ENCODE measurements around the gene HCN1. TPM values are rescaled to one million over a fixed set of nuclear protein-coding genes. Genes with fewer than 3 reads are reported as not detected.

HCN1 gene
- total RNA-seq, 2 donors from 2014 or later = 0.52 to 3.0 TPM

DNA sequence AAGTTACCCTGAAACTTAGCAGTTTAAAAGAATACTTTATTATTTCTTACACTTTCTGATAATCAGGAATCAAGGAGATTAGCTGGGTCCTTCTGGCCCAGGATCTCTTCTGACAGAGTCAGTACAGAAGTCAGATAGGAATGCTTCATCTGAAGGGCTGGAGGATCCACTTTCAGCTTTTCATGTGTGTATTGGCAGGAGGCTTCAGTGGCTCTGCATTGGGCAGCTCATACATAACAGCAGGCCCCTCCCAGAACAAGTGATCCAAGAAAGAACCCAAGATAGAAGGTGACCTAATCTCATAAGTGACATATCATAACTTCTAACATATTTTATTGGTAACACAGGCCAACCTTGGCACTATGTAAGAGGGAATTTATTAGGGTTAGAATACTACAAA lies 258.4 kb downstream of the HCN1 start:
- Histone ChIP-seq H3K4me3 (no peak overlapping the region), H3K9me3 (no peaks in the 10 kb centered on the region), H3K27me3 (no peaks in the 10 kb centered on the region), H3K36me3 (replicated peaks in 1 of 2; ENCODE audit: insufficient read depth in 1 of 2, low read depth in 2 of 2) (no peaks in the 10 kb centered on the region), H3K4me1 (no peaks in the 10 kb centered on the region), H3K27ac (no peak overlapping the region)
- intact Hi-C loops (cut with DNase I) = no loop called here
- TF ChIP-seq, protein P1, sequence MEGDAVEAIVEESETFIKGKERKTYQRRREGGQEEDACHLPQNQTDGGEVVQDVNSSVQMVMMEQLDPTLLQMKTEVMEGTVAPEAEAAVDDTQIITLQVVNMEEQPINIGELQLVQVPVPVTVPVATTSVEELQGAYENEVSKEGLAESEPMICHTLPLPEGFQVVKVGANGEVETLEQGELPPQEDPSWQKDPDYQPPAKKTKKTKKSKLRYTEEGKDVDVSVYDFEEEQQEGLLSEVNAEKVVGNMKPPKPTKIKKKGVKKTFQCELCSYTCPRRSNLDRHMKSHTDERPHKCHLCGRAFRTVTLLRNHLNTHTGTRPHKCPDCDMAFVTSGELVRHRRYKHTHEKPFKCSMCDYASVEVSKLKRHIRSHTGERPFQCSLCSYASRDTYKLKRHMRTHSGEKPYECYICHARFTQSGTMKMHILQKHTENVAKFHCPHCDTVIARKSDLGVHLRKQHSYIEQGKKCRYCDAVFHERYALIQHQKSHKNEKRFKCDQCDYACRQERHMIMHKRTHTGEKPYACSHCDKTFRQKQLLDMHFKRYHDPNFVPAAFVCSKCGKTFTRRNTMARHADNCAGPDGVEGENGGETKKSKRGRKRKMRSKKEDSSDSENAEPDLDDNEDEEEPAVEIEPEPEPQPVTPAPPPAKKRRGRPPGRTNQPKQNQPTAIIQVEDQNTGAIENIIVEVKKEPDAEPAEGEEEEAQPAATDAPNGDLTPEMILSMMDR (IDR thresholded peaks at IDR 0.05) = no peak
- TF ChIP-seq POLR2A (IDR thresholded peaks at IDR 0.05) = no peak
- DNase-seq (no peak), ATAC-seq (no peak)

DNA sequence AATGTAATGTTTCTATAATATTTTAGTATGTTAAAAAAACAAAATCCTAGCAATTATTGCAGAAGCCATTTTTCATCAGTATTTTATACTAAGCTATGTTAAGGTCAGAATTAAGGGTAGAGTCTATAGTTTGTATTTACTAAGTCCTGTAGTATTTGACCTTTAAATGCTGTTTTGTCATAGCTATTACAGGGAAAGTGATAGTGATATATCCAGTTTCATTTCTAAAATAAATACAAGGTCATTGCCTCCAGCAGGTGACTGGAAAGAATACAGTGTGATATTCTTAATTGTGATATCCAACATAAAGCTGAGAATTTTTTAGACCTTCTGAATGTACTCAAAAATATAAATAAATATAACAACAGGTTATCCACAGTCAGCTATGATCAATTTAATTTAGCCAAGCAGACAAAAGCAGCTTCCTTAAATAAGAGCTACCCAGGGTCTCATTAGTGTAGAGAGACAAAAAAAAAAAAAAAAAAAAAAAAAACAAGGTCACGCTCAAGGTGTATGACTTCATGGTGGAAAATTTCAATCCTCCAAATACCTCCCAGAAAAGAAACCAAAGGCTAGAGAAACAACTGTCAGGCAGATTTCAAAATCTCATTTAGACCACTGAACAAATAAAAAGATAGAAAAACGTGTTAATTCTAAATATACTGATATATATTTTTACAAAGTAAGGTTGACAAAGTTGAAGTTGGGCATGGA lies 278.7 kb downstream of the HCN1 start:
- peak; percentile 41 for ATAC-seq

DNA sequence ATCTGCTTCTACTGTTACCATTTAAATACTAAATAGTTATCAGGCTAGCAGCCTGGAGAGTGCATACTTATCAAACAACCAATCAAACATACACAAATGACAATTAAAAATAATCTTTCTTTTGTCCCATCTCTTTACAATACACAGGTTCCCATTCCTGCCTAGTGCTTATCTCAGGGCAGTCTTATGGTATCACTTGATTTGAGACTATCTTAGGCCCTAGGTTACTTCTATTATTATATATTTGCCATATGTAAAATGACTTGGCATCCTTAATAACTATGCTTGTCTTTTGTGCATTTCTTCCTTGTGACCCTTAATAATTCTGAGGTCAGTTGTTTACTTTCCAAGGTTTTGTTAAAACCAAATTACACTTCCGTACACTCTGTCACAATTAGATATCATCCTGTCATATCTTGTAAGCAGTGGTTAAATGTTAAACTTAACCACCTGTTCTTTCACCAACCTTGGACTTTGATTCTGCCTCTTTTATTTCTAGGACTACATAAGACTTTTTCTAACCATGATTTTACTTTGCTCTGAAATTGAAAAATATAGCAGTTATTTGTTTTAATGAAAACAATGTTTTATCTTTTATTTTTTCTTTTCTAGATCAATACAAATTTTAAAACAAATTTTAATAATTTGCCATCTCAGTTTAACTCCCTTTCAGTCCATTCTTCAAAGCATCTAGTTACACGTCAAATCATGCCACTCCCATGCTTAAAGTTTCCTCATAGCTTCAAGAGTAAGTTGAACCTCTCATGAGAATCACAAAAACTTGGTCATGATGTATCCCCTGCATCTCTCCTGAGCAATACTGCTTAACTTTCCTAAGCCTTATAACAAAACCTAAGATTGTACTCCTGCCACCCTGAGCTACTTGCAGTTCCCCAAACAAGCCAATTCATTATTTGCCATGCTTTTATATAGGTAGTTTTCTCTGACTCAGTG lies 281.3 kb downstream of the HCN1 start:
- Histone ChIP-seq H3K36me3 (replicated peaks in 1 of 2; ENCODE audit: insufficient read depth in 1 of 2, low read depth in 2 of 2) (no peaks in the 10 kb centered on the region), H3K9me3 (no peaks in the 10 kb centered on the region), H3K4me1 (peaks cover 41% of the 10 kb centered on the region), H3K27ac (peak overlapping the region in 2 of 4 donors; percentile 56 to 58), H3K27me3 (no peaks in the 10 kb centered on the region), H3K4me3 (no peak overlapping the region)
- 15 to 27% methylated on average over 2 of the region's 2 CpGs for WGBS, 2 donors
- DNase-seq = no peak
- intact Hi-C loops (cut with DNase I) = no loop called here
- peak; percentile 72 for ATAC-seq
- TF ChIP-seq, protein P1 (IDR thresholded peaks at IDR 0.05) = no peak
- no peak for TF ChIP-seq POLR2A (IDR thresholded peaks at IDR 0.05)

More for the DNA sequence above, 278.7 kb downstream of the HCN1 start:
- Histone ChIP-seq H3K4me1 (peaks cover 26% of the 10 kb centered on the region), H3K36me3 (replicated peaks in 1 of 2; ENCODE audit: insufficient read depth in 1 of 2, low read depth in 2 of 2) (no peaks in the 10 kb centered on the region), H3K4me3 (no peak overlapping the region), H3K27ac (peak overlapping the region in 2 of 4 donors; percentile 44 to 56), H3K27me3 (no peaks in the 10 kb centered on the region), H3K9me3 (no peaks in the 10 kb centered on the region)
- TF ChIP-seq, protein P1 (IDR thresholded peaks at IDR 0.05) = no peak
- no peak for TF ChIP-seq POLR2A (IDR thresholded peaks at IDR 0.05)
- intact Hi-C loops (cut with DNase I) = no loop called here
- 42 to 45% methylated on average over 2 of the region's 2 CpGs for WGBS, 2 donors
- DNase-seq = no peak

DNA sequence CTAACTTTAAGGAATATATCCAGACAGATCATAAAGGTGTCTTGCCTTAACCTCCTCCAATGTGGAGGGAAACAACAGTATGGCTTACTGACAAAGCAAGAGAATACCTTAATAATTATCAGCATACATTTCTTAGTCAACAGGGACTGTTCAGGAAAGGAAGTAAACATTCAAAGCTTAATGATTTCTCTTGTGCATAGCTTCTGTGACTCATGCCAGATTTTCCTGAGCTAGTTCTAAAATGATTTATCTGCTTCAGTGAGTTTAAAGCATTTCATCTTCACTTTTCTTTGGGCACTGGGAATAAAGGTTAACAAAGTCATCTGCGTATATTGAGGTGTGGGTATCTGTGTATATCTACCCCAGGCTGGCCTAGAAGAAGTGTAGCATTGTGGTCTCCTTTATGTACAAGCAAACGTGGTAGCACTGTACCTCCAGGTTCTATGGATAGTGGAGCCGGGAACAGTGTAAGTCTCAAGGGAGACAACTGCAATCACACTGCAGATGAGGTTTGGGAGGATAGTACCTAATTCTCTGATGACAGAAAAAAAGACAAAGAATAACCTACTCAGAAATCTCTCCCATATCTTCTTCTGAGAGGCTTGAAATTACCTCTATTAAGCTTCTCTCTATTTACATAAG lies 284.1 kb downstream of the HCN1 start:
- peak overlapping the region in 3 of 4 donors; percentile 12 to 25 (median 15) for H3K27ac ChIP-seq
- peaks cover 41% of the 10 kb centered on the region for H3K4me1 ChIP-seq
- no peaks in the 10 kb centered on the region for H3K36me3 ChIP-seq (replicated peaks in 1 of 2; ENCODE audit: insufficient read depth in 1 of 2, low read depth in 2 of 2)
- 45 to 52% methylated on average over 3 of the region's 3 CpGs for WGBS, 2 donors
- H3K4me3 ChIP-seq = no peak overlapping the region
- H3K9me3 ChIP-seq = no peaks in the 10 kb centered on the region
- intact Hi-C loops (cut with DNase I) = no loop called here
- TF ChIP-seq, protein P1 (IDR thresholded peaks at IDR 0.05) = no peak
- H3K27me3 ChIP-seq = no peaks in the 10 kb centered on the region
- DNase-seq (no peak), ATAC-seq (no peak)
